Measurements from ENCODE around the gene SEC14L1. TPM values are rescaled to one million over a fixed set of nuclear protein-coding genes. Genes with fewer than 3 reads are reported as not detected.

The SEC14L1 gene
- total and polyA plus RNA-seq, 2 of the 8 experiments (the other 6 are each of a cell fraction or from before 2014, with no cell fraction given) = 27.2 to 74.4 TPM

DNA sequence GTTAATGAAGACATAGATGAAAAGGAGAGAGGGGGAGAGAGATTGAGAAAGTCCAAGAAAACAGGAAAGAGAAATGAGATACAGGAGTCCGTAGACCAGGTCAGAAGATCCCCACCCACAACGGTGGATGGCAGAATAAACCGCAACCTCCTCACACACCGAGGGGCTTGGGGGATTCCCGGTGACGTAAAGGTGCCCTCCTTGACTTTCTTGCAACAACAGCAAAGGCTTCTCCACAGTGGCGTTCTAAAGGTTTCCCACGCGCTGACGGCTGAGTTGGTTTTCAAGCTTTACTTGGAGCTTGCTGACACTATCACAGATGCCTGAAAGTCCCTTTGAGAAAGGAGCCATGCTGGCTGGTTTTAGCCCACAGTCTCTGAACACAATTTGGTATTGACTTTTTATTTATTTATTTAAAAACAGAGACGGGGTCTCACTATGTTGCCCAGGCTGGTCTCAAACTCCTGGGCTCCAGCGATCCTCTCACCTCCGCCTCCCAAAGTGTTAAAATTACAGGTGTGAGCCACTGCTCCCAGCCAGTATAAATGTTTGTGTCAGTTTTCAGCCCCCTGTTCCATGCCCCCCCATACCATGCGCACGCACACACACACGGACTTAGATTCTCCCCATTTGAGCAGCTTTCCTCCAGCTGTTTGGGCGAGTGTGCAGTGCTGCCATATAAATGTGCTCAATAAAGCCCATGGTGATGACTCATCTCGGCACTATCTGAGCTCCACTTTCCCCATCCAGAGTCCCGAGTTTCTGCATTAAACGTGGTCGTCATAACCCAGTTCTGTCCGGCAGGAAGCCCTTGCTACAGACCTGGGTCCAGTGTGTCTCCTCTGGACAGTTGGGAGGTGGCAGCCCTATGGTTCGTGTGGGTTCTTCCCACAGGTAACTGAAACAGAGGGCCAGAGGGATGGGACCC, 33.0 kb upstream of the SEC14L1 start (continued):
- TF ChIP-seq, protein P1, sequence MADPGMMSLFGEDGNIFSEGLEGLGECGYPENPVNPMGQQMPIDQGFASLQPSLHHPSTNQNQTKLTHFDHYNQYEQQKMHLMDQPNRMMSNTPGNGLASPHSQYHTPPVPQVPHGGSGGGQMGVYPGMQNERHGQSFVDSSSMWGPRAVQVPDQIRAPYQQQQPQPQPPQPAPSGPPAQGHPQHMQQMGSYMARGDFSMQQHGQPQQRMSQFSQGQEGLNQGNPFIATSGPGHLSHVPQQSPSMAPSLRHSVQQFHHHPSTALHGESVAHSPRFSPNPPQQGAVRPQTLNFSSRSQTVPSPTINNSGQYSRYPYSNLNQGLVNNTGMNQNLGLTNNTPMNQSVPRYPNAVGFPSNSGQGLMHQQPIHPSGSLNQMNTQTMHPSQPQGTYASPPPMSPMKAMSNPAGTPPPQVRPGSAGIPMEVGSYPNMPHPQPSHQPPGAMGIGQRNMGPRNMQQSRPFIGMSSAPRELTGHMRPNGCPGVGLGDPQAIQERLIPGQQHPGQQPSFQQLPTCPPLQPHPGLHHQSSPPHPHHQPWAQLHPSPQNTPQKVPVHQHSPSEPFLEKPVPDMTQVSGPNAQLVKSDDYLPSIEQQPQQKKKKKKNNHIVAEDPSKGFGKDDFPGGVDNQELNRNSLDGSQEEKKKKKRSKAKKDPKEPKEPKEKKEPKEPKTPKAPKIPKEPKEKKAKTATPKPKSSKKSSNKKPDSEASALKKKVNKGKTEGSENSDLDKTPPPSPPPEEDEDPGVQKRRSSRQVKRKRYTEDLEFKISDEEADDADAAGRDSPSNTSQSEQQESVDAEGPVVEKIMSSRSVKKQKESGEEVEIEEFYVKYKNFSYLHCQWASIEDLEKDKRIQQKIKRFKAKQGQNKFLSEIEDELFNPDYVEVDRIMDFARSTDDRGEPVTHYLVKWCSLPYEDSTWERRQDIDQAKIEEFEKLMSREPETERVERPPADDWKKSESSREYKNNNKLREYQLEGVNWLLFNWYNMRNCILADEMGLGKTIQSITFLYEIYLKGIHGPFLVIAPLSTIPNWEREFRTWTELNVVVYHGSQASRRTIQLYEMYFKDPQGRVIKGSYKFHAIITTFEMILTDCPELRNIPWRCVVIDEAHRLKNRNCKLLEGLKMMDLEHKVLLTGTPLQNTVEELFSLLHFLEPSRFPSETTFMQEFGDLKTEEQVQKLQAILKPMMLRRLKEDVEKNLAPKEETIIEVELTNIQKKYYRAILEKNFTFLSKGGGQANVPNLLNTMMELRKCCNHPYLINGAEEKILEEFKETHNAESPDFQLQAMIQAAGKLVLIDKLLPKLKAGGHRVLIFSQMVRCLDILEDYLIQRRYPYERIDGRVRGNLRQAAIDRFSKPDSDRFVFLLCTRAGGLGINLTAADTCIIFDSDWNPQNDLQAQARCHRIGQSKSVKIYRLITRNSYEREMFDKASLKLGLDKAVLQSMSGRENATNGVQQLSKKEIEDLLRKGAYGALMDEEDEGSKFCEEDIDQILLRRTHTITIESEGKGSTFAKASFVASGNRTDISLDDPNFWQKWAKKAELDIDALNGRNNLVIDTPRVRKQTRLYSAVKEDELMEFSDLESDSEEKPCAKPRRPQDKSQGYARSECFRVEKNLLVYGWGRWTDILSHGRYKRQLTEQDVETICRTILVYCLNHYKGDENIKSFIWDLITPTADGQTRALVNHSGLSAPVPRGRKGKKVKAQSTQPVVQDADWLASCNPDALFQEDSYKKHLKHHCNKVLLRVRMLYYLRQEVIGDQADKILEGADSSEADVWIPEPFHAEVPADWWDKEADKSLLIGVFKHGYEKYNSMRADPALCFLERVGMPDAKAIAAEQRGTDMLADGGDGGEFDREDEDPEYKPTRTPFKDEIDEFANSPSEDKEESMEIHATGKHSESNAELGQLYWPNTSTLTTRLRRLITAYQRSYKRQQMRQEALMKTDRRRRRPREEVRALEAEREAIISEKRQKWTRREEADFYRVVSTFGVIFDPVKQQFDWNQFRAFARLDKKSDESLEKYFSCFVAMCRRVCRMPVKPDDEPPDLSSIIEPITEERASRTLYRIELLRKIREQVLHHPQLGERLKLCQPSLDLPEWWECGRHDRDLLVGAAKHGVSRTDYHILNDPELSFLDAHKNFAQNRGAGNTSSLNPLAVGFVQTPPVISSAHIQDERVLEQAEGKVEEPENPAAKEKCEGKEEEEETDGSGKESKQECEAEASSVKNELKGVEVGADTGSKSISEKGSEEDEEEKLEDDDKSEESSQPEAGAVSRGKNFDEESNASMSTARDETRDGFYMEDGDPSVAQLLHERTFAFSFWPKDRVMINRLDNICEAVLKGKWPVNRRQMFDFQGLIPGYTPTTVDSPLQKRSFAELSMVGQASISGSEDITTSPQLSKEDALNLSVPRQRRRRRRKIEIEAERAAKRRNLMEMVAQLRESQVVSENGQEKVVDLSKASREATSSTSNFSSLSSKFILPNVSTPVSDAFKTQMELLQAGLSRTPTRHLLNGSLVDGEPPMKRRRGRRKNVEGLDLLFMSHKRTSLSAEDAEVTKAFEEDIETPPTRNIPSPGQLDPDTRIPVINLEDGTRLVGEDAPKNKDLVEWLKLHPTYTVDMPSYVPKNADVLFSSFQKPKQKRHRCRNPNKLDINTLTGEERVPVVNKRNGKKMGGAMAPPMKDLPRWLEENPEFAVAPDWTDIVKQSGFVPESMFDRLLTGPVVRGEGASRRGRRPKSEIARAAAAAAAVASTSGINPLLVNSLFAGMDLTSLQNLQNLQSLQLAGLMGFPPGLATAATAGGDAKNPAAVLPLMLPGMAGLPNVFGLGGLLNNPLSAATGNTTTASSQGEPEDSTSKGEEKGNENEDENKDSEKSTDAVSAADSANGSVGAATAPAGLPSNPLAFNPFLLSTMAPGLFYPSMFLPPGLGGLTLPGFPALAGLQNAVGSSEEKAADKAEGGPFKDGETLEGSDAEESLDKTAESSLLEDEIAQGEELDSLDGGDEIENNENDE (IDR thresholded peaks at IDR 0.05; ENCODE audit: insufficient replicate concordance, low read length) = no peak
- TF ChIP-seq RFX5 (IDR thresholded peaks at IDR 0.05; ENCODE audit: borderline replicate concordance, low read depth, low read length) (no peak), FOSL1 (IDR thresholded peaks at IDR 0.05; ENCODE audit: insufficient read depth, low read depth, low read length) (no peak), JUND (IDR thresholded peaks at IDR 0.05; ENCODE audit: low read length) (no peak), NANOG (IDR thresholded peaks at IDR 0.05; ENCODE audit: insufficient read depth, low read depth, low read length, poor library complexity, severe bottlenecking) (no peak), SAP30 (IDR thresholded peaks at IDR 0.05; ENCODE audit: insufficient read depth, insufficient replicate concordance, low read length) (no peak), BCL11A (IDR thresholded peaks at IDR 0.05; ENCODE audit: low read depth in 2 of 2, low read length in 2 of 2) (no peak), TAF7 (optimal IDR thresholded peaks at IDR 0.05; ENCODE audit: borderline replicate concordance, low read depth, low read length) (no peak)
